GM21390 (cell line): ENCODE results near the gene FCN1.
A peak's percentile ranks its signal among the peaks of the same experiment; 100 is the strongest.

Experiments used
- ATAC-seq: cut with Tn5 transposase; IDR thresholded peaks from one replicate; pipeline ENCODE4 v1.9.1; 2021; ENCODE audit not compliant: unreplicated experiment

FCN1 gene

DNA sequence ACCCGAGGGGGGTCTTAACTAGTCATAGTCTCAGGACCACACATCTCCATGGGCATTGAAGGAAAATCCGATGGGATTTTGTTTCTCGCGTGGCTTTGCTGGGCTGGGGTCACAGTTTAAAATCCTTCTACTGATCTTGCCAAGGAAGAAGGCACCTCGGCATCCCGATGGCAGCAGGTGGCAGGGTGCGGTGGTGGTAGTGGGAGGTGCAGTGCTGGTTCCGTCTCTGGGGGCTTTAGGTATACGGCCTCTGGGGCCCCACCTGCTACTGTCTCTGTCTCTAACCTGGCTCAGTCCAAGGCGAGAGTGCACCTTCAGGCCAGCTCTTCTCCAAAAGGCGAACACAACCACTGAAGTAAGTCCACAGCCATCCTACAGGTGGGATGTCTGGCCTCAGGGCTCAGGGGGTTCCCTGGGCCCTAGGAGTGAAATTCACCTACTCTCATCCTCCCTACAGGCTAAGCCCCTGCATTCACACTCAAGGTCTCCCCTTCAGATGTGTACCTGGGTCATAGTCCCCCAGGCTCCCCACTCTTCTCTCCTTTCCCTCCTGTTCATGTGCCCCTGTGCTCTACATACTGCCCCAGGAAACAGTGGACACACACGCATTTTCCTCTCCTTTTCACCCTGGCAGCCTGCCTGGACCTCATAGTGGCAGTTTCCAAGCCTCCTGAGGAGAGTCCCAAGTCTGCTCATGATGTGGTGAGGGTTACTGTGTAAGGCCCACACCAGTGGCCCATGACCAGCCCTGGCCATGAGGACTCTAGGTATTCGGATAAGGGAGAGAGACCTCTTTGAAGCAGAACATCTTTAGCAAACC, 37.8 kb downstream of the FCN1 start:
- ATAC-seq: no peak

DNA sequence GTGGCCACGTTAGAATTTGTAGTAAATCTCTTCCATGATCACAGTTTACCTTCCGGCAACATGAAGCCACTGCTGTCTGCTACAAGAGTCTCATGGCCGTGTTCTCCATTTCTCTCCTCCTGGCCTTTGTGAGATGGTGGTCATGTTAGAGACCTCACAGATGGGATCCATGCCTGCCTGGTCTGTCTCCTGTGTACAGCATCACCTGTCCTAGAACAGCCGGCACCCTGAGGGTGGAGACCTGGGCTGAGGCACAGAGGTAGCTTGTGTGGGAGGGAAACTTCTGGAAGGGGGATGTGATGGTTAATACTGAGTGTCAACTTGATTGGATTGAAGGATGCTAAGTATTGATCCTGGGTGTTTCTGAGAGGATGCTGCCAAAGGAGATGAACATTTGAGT, 40.2 kb downstream of the FCN1 start:
- ATAC-seq: no peak

DNA sequence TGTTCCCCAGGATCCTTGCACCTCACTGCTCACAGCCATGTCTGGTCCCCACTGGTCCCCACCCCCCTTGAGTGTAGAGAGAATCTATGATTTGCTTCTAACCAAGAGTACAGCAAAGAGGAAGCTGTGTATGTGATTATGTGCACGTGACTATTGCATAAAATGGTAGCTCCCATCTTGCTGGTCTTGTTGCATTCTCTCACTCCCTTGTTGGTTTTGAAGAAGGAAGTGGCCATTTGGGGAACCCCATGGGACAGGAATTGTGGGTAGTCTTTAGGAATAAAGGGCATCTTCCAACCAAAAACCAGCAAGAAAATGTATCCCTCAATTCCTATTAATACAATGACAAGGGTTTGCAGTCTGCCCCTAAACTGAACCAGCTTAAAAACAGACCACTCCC, 42.3 kb downstream of the FCN1 start:
- no peak for ATAC-seq

DNA sequence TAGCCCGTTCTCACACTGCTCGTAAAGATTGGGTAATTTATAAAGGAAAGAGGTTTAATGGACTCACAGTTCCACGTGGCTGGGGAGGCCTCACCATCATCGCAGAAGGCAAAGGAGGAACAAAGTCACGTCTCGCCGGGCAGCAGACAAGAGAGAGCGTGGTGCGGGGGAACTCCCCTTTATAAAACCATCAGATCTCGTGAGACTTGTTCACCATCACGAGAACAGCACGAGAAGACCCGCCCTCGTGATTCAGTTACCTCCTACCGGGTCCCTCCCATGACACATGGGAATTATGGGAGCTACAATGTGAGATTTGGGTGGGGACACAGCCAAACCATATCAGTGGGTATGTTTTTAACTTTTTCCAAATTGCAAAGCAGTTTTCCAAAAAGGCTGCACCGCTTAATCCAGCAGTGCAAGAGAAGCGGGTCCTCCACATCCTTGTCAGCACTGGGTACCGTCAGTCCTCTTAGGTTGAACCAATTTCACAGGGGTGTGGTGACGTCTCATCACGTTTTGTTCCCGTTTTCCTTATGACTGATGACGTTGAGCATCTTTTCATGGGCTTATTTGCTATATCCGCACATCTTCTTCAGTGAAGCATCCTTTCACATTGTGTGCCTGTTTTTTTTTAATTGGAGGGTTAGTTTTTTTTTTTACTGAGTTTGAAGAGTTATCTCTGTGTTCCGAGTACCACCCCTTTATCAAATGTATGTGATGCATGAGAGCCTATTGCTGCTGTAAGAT, 45.1 kb downstream of the FCN1 start:
- ATAC-seq: no peak

DNA sequence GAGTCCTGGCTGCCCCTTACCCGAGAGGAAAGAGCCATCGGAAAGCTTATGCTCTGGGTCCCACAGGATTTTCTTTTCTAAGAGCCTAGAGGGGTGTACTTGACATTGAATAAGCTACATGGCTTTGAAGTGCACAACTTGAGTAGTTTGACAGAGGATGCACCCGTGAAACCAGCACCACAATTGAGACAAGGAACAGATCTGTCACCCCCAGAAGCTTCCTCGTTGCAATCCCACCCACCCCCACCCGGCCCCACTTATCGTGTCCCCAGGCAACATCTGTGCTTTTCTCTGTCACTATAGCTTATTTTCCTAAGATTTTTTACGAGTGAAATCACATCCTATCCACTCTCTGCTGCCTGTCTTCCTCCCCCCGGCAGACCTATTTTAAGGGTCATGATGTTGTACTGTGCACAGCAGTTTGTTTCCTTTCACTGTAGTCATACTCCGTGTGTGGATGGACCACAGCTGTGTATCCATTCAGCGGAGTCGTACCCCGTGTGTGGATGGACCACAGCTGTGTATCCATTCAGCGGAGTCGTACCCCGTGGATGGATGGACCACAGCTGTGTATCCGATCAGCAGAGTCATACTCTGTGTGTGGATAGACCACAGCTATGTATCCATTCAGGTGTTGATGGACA, 45.9 kb downstream of the FCN1 start:
- ATAC-seq: no peak

DNA sequence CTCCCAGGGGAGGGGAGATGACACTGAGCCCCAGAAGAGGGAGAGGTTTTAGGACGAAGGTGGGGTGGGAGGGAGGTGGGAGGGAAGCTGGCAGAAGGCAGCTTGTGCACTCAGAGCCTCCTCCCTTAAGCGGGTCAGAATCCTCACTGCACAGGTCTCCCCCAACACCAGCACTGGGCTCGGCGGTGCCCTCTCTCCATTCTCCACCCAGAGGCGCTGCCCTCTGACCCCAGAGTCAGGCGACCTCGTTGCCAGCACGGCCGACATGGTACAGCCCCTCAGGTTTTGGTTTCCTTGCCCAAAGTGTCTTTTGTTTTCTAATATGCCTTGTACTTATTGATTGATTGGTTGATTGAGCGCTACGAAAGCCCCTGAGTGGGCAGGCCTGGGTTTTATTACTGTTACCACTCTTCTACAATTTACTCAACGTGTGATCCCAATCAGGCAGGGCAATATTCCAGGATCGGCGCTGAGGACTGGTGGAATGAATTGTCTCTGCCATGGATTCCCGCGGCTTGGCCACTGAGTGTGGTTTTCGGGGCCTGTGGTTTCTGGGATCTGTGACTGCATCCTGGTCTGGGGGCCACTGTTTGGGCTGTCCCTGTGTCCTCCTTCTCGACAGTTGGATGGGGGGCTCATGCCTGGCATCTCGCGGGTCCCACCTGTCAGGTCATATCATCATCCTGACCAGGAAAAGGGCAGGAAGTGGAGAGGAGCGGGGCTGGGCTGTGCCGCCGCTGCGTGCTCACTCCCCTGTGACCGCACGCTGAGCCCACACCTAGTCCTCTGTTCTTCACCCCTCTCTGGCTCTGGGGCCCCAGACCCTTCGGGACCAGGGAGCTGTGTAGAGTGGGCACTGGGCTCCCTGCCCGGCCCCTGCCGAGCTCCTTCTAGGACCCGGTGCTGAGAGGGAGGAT, 46.7 kb downstream of the FCN1 start:
- ATAC-seq: no peak

DNA sequence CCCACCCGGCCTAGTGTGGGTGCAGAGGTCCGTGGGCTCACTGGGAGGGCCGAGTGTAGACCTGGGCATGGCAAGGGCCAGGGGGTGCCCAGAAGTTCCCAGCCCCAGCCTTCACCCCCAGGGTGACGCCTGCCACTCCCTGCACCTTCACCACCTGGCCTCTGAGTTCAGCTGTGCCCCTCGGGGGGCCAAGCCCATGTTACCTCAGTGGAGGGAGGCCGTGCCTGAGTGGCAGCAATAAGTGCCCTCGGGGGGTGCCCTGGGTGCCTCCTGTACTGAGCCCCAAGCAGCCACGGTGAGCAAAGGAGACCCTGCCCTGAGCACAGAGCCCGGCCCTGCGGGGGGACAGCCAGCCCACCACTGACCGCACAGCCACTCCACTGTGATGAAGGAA, 47.4 kb downstream of the FCN1 start:
- ATAC-seq: no peak

DNA sequence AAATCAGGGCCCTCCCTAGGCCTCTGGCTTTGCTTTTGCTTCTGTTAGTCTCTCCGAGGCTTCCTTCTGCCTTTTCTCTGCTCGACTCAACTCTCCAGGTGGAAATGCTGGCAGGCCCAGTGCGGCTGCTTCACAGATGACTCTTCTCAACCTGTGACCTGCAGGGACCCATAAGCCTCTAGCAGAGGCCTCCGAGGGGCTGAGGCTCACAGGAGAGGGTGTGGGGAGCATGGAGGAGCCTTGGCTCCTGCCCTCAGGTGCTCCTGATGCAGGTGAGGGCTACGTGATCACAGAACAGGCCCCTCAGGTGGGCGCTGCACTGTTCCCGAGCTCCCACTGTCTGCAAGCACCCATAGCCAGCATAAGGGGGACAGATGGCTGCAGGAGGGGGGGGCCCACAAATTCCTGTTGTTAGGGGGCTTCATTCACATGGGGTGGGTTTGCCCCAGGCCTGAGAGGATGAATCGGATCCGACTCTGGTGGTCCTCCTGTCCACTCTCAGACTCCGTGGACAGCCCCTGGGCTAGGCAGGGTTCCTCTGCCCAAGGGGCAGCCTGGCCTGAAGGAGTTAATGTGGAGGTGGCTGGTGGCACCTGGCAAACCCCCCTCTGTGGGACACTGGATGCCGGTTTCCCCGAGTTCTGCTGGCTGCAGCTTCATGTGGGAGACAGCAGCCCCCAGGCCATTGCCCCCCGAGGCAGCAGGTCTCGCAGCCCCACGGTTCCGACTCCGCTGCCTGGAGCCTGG, 48.0 kb downstream of the FCN1 start:
- no peak for ATAC-seq

DNA sequence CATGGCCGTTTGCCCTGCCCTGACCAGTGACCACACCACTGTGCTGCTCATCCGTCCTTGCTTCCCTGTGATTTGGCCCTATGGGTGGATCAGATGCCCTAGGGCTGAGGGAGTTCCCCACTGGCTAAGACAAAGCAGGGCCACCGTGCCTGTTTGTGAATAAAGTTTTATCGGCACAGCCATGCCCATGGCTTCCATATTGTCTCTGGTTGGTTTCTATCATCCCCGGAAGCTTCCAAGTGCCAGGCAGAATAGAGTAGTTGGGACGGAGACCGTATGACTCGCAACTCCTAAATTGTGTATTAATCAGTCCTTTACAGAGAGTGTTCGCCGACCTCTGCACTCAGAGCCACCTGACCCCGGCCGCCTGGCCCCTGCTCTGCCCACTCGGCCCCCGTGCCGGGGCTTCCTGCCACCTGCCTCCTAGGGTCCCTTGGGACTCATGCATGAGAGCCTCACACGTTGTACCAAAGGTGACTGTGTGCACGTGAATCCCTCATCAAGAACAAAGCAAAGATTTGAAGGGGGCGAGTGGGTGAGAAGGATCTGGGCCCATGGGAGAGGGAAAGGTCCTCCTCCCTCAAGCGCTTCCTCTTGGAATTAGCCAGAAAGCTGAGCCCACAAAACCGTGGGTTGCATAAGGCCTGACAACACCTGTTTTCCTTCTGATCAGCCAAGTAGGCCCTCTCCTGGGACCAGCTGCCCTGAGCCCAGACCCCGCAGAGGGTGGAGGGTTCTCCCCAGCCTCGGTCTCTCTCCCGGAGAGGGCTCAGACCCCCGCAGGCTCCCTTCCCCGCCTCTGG, 48.8 kb downstream of the FCN1 start:
- no peak for ATAC-seq

DNA sequence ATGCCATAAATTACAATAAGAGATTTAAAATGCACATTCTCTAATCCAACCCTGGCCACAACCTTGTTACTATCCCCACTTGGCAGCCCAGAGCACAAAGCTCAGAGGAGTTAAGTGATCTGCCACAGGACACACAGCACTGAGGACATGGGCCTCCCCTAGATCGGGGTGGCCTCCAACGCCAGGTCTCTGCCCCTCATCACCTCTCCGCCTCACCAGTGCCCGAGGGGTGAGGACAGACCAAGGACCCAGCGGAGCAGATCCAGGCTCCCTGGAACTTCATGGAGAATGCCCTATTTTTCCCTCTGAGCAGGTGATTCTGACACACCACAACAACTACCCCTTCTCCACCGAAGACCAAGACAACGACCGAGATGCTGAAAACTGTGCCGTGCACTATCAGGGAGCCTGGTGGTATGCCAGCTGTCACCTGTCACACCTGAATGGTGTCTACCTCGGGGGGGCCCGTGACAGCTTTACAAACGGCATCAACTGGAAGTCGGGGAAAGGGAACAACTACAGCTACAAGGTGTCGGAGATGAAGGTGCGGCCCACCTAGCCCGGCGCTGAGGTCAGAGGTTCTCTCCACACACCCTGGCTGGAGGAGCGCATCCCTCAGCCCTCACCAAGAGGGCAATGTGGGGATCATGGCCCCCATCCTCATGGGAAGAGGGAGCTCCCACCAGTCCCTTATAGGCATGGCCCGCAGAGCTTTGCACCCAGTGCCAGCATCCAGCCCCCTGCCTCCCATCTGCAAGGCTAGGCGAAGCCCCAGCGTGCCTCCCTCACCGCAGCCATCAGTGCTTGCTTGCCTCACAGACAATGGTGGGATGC, 49.6 kb downstream of the FCN1 start:
- ATAC-seq: no peak

DNA sequence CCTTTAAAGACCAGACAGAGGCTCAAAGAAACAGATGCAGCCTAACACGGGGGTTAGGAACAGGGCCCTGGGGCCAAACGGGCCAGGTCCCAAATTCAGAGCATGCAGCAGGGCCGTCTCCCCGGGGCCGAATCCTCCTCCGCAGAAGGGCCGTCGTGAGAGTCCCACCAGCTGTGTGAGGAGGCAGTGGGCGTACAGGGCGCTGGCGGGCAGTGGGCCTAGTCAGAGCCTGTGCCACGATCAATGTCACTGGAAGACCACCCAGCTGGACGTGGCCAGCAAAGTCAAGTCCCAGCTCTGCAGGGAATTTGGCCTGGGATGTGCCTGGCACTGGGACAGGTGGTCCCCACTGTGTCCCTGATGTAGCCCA, 52.9 kb downstream of the FCN1 start:
- no peak for ATAC-seq

DNA sequence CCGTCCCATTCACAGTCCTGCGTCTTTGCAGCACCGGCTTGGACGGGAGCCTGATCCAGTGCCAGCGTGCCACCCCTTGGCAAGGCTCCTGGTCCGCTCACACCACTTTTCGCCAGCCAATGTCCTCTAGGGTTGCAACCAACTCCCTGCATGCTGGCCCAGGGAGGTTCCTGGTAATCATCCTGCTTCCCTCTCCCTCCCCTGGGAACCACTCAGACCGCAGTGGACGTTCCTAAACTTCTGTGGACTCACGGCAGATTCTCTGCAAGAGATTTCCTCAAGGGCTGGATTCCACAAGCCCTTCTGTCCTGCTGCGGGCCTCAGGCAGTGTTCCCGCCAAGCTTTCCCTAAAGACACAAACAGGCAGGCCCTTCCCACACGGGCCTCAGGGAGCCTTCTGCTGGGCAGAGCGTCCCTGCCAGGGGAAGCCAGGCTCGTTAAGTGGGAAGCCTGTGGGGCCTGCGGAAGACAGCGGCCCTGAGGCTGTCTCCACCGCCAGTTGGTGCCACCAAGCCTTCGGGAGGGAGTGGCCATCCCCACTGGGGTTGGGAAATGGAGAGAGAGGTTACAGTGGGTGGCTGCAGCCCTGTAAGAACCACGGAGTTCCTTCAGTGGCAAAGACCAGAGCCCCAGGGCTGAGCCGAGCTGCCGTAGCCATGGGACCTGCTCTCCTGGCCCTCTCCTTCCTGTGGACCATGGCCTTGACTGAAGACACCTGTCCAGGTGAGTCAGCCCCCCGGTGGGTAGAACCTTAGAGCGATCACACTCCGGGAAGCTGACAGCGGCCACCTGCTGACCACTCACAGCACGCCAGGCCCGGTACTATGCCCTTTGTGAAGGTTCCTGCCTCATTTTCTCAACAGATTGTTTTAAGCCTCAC, 53.5 kb downstream of the FCN1 start:
- no peak for ATAC-seq

DNA sequence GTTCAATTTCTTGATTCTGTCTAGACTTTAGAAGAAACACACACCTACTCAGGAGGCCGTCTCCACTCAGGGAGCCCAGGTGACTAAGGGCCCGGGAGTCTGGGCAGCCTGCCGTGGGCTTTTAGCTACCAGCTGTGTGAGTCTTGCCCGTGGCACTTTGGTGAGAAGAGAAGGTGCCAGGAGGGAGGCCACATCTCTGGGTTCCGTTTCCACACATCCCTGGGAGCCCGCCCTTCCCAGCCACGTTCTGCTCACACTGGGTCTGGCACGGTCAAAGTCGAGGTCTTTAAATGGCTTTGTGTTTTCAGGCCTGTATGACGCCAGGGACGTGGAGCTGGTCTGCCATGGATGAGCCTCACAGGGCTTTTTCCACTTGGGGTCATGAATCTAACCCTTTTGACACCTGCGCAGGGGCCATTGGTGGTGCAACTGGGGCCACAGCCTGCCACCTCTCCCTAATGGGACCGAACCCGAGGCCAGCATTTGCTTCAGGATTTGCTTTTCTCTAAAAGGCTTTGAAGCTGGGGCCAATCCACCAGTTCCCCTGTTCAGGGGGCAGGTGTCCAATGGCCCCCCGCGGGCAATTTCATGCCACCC, 54.3 kb downstream of the FCN1 start:
- ATAC-seq: no peak

DNA sequence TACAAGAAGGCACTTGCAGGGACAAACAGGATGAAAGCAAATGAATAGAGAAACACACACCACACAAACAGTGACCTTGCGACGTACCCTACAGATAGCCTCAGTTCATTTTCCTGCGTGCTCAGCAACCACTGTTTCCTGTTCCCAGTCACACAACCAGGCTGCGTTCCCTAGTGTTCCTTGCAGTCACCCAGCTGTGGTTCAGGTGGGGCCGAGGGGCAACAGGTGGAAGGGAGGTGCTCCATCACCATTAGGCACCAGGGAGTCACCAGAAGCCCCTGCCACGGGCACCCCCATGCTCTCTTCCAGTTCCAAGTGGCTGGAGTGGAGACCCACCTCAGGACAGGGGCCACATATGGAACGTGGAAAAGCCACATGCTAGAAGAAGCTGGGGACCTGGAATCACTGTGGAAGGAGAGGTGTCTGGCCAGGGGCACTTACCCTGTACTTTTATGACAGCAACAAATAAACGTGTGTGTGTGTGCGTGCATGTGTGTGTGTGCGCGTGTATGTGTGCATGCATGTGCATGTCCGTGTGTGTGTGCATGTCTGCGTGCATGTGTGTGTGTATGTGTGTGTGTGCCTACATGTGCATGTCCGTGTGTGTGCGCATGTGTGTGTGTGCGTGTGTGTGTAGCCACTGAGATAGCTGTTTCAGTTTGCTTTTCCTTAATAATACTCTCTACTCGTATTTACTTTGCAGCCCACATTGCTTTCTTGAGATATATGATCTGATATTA, 55.9 kb downstream of the FCN1 start:
- ATAC-seq: no peak

DNA sequence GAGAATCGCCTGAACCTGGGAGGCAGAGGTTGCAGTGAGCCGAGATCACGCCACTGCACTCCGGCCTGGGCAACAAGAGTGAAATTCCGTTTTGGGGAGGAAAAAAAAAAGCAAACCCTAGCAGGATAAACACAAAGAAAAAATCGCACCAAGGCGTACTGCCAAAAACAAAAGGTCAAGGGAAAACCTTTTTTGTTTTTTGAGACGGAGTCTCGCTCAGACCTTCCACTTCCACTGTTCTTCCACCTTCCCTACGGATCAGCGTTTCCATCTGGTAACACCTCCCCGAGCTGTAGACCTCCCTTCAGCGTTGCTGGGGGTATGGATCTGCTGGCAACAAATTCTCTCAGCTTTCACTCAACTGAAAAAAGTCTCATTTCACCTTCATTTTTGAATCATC, 57.2 kb downstream of the FCN1 start:
- ATAC-seq: no peak

DNA sequence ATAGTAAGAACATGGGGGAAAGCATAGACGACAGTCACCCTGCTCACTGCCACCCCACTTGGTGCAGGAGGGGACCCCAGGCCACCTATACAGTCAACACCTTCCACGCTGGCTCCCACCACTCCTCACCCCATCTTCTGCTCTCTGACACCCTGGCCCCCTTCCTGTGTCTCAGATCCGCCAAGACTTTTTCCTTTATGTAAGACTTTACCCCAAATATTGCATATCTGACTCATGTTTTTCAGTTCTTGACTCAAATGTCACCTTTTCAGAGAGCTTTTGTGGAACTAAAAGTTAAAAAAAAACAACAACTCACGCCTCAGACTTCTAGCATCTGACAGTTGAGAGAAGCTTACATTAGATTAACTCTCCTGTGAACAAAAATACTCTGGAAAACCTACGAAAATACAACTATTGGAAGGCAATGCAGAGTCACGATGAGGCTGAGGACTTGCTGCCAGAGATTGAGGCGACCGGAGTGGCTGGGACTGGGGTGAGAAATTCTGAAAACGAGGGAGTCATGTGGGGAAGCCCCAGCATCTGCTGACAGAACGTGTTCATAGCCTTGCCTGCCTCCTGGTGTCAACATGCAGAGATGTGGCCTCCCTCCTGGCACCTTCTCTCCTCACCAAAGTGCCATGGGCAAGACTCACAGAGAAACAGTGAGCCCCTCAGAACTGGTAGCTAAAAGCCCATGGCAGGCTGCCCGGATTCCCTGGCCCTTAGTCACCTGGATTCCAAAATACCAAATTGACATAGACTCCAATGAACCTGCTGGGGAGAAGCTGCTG, 59.5 kb downstream of the FCN1 start:
- peak; percentile 84 for ATAC-seq
